Adrenal gland (tissue), 12 donors: ENCODE results near the gene DYNC2LI1. TPM values are rescaled to one million over a fixed set of nuclear protein-coding genes. Genes with fewer than 3 reads are reported as not detected.

Experiments
- DNase-seq, 7 donors: peaks; one replicate each; pipeline ENCODE4 v3.0.0-alpha.2; 2019 to 2020
- H3K27ac ChIP-seq, 5 donors: fragments of 200-600 bp; sonication (generic) in 4 of 5; 1 replicate in 3 of 5; 2 replicates in 2 of 5; pipeline versions ENCODE4 v1.5.1 to v1.8.0; 2016 to 2020; ENCODE audit warnings: mild to moderate bottlenecking in 1 of 5
- H3K27me3 ChIP-seq: fragments of 200-600 bp; 2 replicates; pipeline ENCODE4 v1.8.0; 2021
- H3K36me3 ChIP-seq, 2 donors: fragments of 200-600 bp; replicated peaks in 1 of 2; 1 replicate in 1 of 2; 2 replicates in 1 of 2; pipeline versions ENCODE4 v1.5.1 to v1.8.0; 2018 to 2022
- H3K4me1 ChIP-seq, 2 donors: fragments of 200-600 bp; replicated peaks in 1 of 2; 1 replicate in 1 of 2; 2 replicates in 1 of 2; pipeline versions ENCODE4 v1.5.1 to v1.8.0; 2018 to 2021
- H3K4me3 ChIP-seq, 4 donors: fragments of 200-600 bp; sonication (generic) in 3 of 4; one replicate each; pipeline ENCODE4 v1.5.1; 2016 to 2018
- H3K9me3 ChIP-seq, 3 donors: fragments of 200-600 bp; sonication (generic) in 1 of 3; replicated peaks in 1 of 3; 1 replicate in 2 of 3; 2 replicates in 1 of 3; pipeline versions ENCODE4 v1.5.1 to v1.8.0; 2016 to 2021
- CTCF ChIP-seq, 6 experiments: fragments of 450-650 bp in 4 of 6; fragments of 200-600 bp in 2 of 6; sonication (generic) in 1 of 6; IDR thresholded peaks; 1 replicate in 5 of 6; 2 replicates in 1 of 6; pipeline versions ENCODE4 v1.5.1 to v1.8.0; 2016 to 2021; ENCODE audit warnings: antibody characterized with exemption in 6 of 6, mild to moderate bottlenecking in 2 of 6, moderate library complexity in 1 of 6
- POLR2A ChIP-seq, 2 donors: fragments of 450-650 bp; IDR thresholded peaks; one replicate each; pipeline ENCODE4 v1.6.1; 2017; ENCODE audit warnings: antibody characterized with exemption in 2 of 2, mild to moderate bottlenecking in 2 of 2, moderate library complexity in 1 of 2
- WGBS, 4 donors: extraction: QIAGEN DNeasy Blood & Tissue Kit in 2 of 4; methylation state at CpG; one replicate each; pipeline versions ENCODE4 v1.1.5 to v1.1.7; 2013 to 2017; 5-methylcytosine and 5-hydroxymethylcytosine counted together
- intact Hi-C, 2 donors: fragments of 100-400 bp; cut with DNase I; formaldehyde crosslinking; loops; one replicate each; pipeline versions ENCODE4 v1.14.1 to v1.15.0; 2022 to 2023
- polyA plus RNA-seq, 3 donors: library from polyadenylated mRNA; stranded (reverse); fragments of 200-250 nt in 2 of 3; fragments of 350-450 nt in 1 of 3; fragmentation: Illumina TruSeq in 1 of 3; extraction: RNeasy Lipid Tissue Mini Kit (QIAGEN cat#74804) in 1 of 3; gene quantifications; one replicate each; pipeline ENCODE4 v1.2.3, GENCODE V29; 2013 to 2014
- total RNA-seq, 9 donors: library from RNA; depleted of rRNA in 4 of 9; stranded (reverse); fragments of >200 nt in 4 of 9; fragments of 120-200 nt in 1 of 9; fragmentation: NEBNext Ultra II Directional in 1 of 9; extraction: Animal tissue kit (Norgen Biotek cat#: 25700) in 1 of 9; gene quantifications; one replicate each; pipeline versions ENCODE4 v1.1.0 to v1.2.4, GENCODE V29; 2013 to 2023
- donor health status: healthy with polysubstance abuse.
- donor health status: Bipolar disorder and iron deficiency.
- donor health status: DM: yes; HTN: yes; CAD: no.
- donor health status: DM: no; HTN: no; CAD: no.
- donor health status: DM: no; HTN: no; CAD: no.
- donor health status: DM: yes; HTN: yes; CAD: no.

Gene DYNC2LI1
- total and polyA plus RNA-seq, 12 donors: 16.9 to 80.5 (median 30.5) TPM

- intact Hi-C loops: no loop called here
- no peak for TF ChIP-seq CTCF (IDR thresholded peaks at IDR 0.05)
- no peak for TF ChIP-seq POLR2A (IDR thresholded peaks at IDR 0.05)
- H3K27me3 ChIP-seq: no peaks in the 10 kb centered on the region
- 86 to 92% (median 87%) methylated on average over 14 of the region's 14 CpGs for WGBS, 4 donors
- H3K9me3 ChIP-seq: no peaks in the 10 kb centered on the region
- peak in 1 of 7 donors; percentile 23 for DNase-seq
- H3K4me3 ChIP-seq: no peak overlapping the region
- H3K36me3 ChIP-seq: no peaks in the 10 kb centered on the region
- H3K27ac ChIP-seq: no peak overlapping the region
- H3K4me1 ChIP-seq: no peaks in the 10 kb centered on the region
Measured at GRCh38 chr2:43841949-43842865, 68.4 kb downstream of the DYNC2LI1 start.

GRCh38 chr2:43842866-43843226, 69.0 kb downstream of the DYNC2LI1 start:
- H3K27me3 ChIP-seq: no peaks in the 10 kb centered on the region
- intact Hi-C loops: no loop called here
- H3K4me1 ChIP-seq: no peaks in the 10 kb centered on the region
- 87 to 89% (median 88%) methylated on average over 9 of the region's 9 CpGs for WGBS, 4 donors
- H3K27ac ChIP-seq: no peak overlapping the region
- H3K9me3 ChIP-seq: no peaks in the 10 kb centered on the region
- DNase-seq: no peak
- no peaks in the 10 kb centered on the region for H3K36me3 ChIP-seq
- TF ChIP-seq POLR2A (IDR thresholded peaks at IDR 0.05) (no peak), CTCF (IDR thresholded peaks at IDR 0.05) (no peak)
- no peak overlapping the region for H3K4me3 ChIP-seq

GRCh38 chr2:43845181-43845580, 71.3 kb downstream of the DYNC2LI1 start:
- TF ChIP-seq POLR2A (IDR thresholded peaks at IDR 0.05): no peak
- intact Hi-C loops: no loop called here
- Histone ChIP-seq H3K4me3 (no peak overlapping the region), H3K9me3 (no peaks in the 10 kb centered on the region), H3K4me1 (no peaks in the 10 kb centered on the region), H3K27me3 (no peaks in the 10 kb centered on the region), H3K27ac (no peak overlapping the region), H3K36me3 (no peaks in the 10 kb centered on the region)
- peak in 1 of 7 donors; percentile 14 for DNase-seq
- 73 to 84% (median 77%) methylated on average over 1 of the region's 1 CpG for WGBS, 4 donors

GRCh38 chr2:43846140-43846793, 72.4 kb downstream of the DYNC2LI1 start:
- peak in 1 of 7 donors; percentile 21 for DNase-seq
- no peaks in the 10 kb centered on the region for H3K9me3 ChIP-seq
- H3K27me3 ChIP-seq: no peaks in the 10 kb centered on the region
- H3K4me3 ChIP-seq: no peak overlapping the region
- no peak overlapping the region for H3K27ac ChIP-seq
- TF ChIP-seq POLR2A (IDR thresholded peaks at IDR 0.05) (no peak), CTCF (IDR thresholded peaks at IDR 0.05) (no peak)
- intact Hi-C loops: no loop called here
- 91 to 96% (median 94%) methylated on average over 4 to 5 of the region's 5 CpGs for WGBS, 4 donors
- H3K36me3 ChIP-seq: no peaks in the 10 kb centered on the region
- no peaks in the 10 kb centered on the region for H3K4me1 ChIP-seq
